Hepatocyte (in vitro differentiated cells): ENCODE measurements around the gene NR3C2. TPM values are rescaled to one million over a fixed set of nuclear protein-coding genes. Genes with fewer than 3 reads are reported as not detected.

Source experiments
- DNase-seq: peaks from one replicate; pipeline ENCODE4 v3.0.0-alpha.2; 2016; ENCODE audit warnings: low spot score
- H2AFZ ChIP-seq: fragments of 200-600 bp; sonication (generic); 2 replicates; pipeline ENCODE4 v1.6.0; 2016; ENCODE audit warnings: antibody characterized with exemption, mild to moderate bottlenecking
- H3K27ac ChIP-seq: fragments of 200-600 bp; sonication (generic); 2 replicates; pipeline ENCODE4 v1.5.1; 2016; ENCODE audit warnings: mild to moderate bottlenecking
- H3K27me3 ChIP-seq: fragments of 200-600 bp; sonication (generic); 2 replicates; pipeline ENCODE4 v1.6.1; 2016
- H3K36me3 ChIP-seq: fragments of 200-600 bp; sonication (generic); replicated peaks from 2 replicates; pipeline ENCODE4 v1.5.1; 2016; ENCODE audit warnings: low read depth; ENCODE audit not compliant: insufficient read depth
- H3K4me1 ChIP-seq: fragments of 200-600 bp; sonication (generic); 2 replicates; pipeline ENCODE4 v1.5.1; 2016; ENCODE audit warnings: mild to moderate bottlenecking, moderate library complexity; ENCODE audit not compliant: insufficient read depth
- H3K4me2 ChIP-seq: fragments of 200-600 bp; sonication (generic); 2 replicates; pipeline ENCODE4 v1.6.0; 2016
- H3K4me3 ChIP-seq: fragments of 200-600 bp; sonication (generic); 2 replicates; pipeline ENCODE4 v1.5.1; 2016; ENCODE audit warnings: mild to moderate bottlenecking
- H3K79me2 ChIP-seq: fragments of 200-600 bp; sonication (generic); 2 replicates; pipeline ENCODE4 v1.6.0; 2017; ENCODE audit warnings: mild to moderate bottlenecking
- H3K9me2 ChIP-seq: fragments of 200-600 bp; sonication (generic); replicated peaks from 2 replicates; pipeline ENCODE4 v1.6.0; 2017; ENCODE audit warnings: mild to moderate bottlenecking; ENCODE audit not compliant: insufficient read depth
- H3K9me3 ChIP-seq: fragments of 200-600 bp; sonication (generic); 2 replicates; pipeline ENCODE4 v1.5.1; 2016; ENCODE audit warnings: low read depth, mild to moderate bottlenecking
- H4K20me1 ChIP-seq: fragments of 200-600 bp; sonication (generic); 2 replicates; pipeline ENCODE4 v1.6.0; 2016; ENCODE audit warnings: mild to moderate bottlenecking; ENCODE audit not compliant: insufficient read depth, poor library complexity, severe bottlenecking
- EZH2 ChIP-seq: fragments of 200-600 bp; sonication (generic); IDR thresholded peaks from 2 replicates; pipeline ENCODE4 v1.6.1; 2016; ENCODE audit warnings: antibody characterized with exemption, mild to moderate bottlenecking, borderline replicate concordance
- EZH2phosphoT487 ChIP-seq: fragments of 200-600 bp; sonication (generic); IDR thresholded peaks from one replicate; pipeline ENCODE4 v1.6.1; 2018; ENCODE audit warnings: antibody characterized with exemption, mild to moderate bottlenecking, low read depth, moderate library complexity; ENCODE audit not compliant: unreplicated experiment, severe bottlenecking
- WGBS: methylation state at CpG from one replicate; pipeline ENCODE4 v1.1.6; 2016; ENCODE audit warnings: low lambda C conversion rate; ENCODE audit errors: missing lambda C conversion rate; 5-methylcytosine and 5-hydroxymethylcytosine counted together
- polyA plus RNA-seq: library from polyadenylated mRNA; unstranded; fragments of >200 nt; fragmentation: Nextera tagmentation; extraction: Ambion mirVana; gene quantifications from 2 replicates; pipeline ENCODE4 v1.2.1, GENCODE V29; 2016
- total RNA-seq: library from RNA; depleted of rRNA; stranded (reverse); fragments of >200 nt; gene quantifications from 2 replicates; pipeline ENCODE4 v1.2.3, GENCODE V29; 2014
- TF ChIP-seq, protein P1 (sequence below): fragments of 200-600 bp; sonication (generic); IDR thresholded peaks from 2 replicates; pipeline ENCODE4 v1.5.1; 2016; ENCODE audit warnings: antibody characterized with exemption, mild to moderate bottlenecking; ENCODE audit not compliant: poor library complexity

Gene NR3C2
- total and polyA plus RNA-seq, 2 experiments from 2014 or later: 2.3 to 7.1 TPM

DNA sequence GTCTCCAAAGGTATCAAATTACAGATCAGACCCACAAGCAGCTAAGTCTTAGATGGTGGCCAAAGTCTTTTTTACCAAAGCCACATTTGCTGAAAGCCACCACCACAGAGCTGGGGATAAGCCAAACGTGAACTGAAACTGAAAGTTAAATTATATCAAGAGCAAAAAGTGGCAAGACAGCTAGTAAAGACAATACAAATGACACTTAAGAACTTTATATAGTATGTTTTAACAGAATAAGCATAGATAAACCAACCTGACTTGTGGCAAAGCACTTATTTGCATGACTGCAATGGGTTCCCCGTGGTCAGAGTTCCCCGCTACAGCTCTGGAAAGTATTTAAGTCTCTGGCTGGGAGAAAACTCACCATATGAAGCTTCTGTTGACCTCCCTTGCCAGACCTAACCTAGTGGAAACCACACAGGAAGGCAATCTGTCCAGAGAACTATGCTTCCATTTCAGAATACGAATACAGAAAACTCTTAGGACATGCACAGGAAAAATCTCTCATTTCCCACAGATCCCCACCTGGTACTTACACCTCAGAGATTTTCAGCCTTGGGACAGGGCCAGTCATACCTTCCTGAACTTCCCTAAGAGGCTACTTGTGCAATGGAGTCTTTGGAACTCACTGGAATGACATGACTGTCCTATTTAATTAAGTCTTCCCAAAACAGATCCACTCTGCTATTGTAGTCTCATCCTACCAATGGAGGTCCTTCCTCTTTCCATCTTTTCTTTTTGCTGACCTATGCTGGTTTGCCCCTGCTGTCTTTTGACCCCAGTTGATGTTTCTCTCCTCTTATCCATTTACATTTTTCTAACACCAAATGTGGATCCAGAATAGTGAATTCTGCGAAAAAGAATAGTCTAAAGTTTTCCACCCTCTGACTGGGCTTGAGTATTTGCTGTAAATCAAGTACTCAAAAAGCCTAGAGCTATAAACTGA lies 225.1 kb downstream of the NR3C2 start:
- Histone ChIP-seq H3K4me2 (peak overlapping the region; percentile 29), H2AFZ (no peak overlapping the region), H3K36me3 (no peaks in the 10 kb centered on the region), H3K9me2 (no peaks in the 10 kb centered on the region), H3K9me3 (no peaks in the 10 kb centered on the region), H4K20me1 (no peaks in the 10 kb centered on the region), H3K27ac (no peak overlapping the region), H3K27me3 (no peaks in the 10 kb centered on the region), H3K4me3 (no peak overlapping the region), H3K4me1 (peaks cover 6% of the 10 kb centered on the region), H3K79me2 (no peaks in the 10 kb centered on the region)
- TF ChIP-seq, protein P1, sequence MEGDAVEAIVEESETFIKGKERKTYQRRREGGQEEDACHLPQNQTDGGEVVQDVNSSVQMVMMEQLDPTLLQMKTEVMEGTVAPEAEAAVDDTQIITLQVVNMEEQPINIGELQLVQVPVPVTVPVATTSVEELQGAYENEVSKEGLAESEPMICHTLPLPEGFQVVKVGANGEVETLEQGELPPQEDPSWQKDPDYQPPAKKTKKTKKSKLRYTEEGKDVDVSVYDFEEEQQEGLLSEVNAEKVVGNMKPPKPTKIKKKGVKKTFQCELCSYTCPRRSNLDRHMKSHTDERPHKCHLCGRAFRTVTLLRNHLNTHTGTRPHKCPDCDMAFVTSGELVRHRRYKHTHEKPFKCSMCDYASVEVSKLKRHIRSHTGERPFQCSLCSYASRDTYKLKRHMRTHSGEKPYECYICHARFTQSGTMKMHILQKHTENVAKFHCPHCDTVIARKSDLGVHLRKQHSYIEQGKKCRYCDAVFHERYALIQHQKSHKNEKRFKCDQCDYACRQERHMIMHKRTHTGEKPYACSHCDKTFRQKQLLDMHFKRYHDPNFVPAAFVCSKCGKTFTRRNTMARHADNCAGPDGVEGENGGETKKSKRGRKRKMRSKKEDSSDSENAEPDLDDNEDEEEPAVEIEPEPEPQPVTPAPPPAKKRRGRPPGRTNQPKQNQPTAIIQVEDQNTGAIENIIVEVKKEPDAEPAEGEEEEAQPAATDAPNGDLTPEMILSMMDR: no peak
- TF ChIP-seq EZH2 (no peak), EZH2phosphoT487 (no peak)
- no peak for DNase-seq
- 87% methylated on average over 5 of the region's 5 CpGs for WGBS

DNA sequence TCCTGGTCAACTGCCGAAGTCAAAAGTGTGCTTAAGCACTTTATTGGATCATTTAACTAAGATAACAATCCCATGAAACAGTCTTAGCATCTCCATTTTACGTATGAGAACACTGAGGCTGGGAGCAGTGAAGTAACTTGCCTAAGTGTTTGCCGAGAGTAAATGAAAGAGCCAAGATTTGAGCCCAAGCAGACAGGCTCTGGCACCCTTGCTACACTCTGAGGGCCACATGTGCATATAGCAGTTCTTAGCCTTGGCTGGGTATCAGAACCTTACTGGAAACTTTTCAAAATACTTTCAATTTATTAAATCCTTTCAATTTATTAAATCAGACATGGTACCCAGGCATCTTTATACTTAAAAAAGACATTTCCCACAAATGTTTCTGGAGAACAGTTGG lies 225.9 kb downstream of the NR3C2 start:
- Histone ChIP-seq H2AFZ (no peak overlapping the region), H3K79me2 (no peaks in the 10 kb centered on the region), H3K4me1 (peaks cover 10% of the 10 kb centered on the region), H3K9me3 (no peaks in the 10 kb centered on the region), H3K9me2 (no peaks in the 10 kb centered on the region), H3K27ac (no peak overlapping the region), H3K36me3 (no peaks in the 10 kb centered on the region), H4K20me1 (no peaks in the 10 kb centered on the region), H3K4me3 (no peak overlapping the region), H3K27me3 (no peaks in the 10 kb centered on the region), H3K4me2 (no peak overlapping the region)
- DNase-seq: no peak
- WGBS: 77% methylated on average over 3 of the region's 3 CpGs
- TF ChIP-seq EZH2: no peak
- TF ChIP-seq, protein P1: no peak
- no peak for TF ChIP-seq EZH2phosphoT487

DNA sequence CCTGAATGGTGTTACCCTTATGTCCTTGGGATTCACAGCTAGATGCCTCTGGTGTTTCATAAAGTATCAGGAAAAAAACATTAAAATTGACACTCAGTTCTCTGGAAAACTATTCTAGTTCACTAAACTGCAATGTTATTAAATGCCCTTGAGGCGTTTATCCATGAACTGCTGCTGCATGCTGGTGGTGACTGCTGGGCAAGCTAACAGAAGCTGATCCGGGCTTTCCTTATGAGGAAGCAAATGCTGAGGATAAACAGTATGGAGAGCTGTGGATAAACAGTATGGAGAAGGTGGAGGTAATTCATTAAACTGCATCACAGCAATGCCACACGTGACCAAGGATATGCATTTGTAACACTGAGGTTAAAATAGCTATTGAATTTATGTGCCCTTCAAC lies 227.0 kb downstream of the NR3C2 start:
- WGBS: 51% methylated on average over 3 of the region's 3 CpGs

More for the DNA sequence above, 227.0 kb downstream of the NR3C2 start:
- H3K4me2 ChIP-seq: no peak overlapping the region
- no peaks in the 10 kb centered on the region for H3K27me3 ChIP-seq
- no peaks in the 10 kb centered on the region for H3K36me3 ChIP-seq
- H3K27ac ChIP-seq: no peak overlapping the region
- no peak for DNase-seq
- no peaks in the 10 kb centered on the region for H3K9me2 ChIP-seq
- peaks cover 16% of the 10 kb centered on the region for H3K4me1 ChIP-seq
- H3K4me3 ChIP-seq: no peak overlapping the region
- H3K9me3 ChIP-seq: no peaks in the 10 kb centered on the region
- H3K79me2 ChIP-seq: no peaks in the 10 kb centered on the region
- TF ChIP-seq EZH2phosphoT487: no peak
- TF ChIP-seq, protein P1: no peak
- TF ChIP-seq EZH2: no peak
- H4K20me1 ChIP-seq: no peaks in the 10 kb centered on the region
- no peak overlapping the region for H2AFZ ChIP-seq
